ENCODE data around the gene TSPAN7. TPM values are rescaled to one million over a fixed set of nuclear protein-coding genes. Genes with fewer than 3 reads are reported as not detected.
A peak's percentile ranks its signal among the peaks of the same experiment; 100 is the strongest.

The TSPAN7 gene
- polyA plus RNA-seq, 2 of the 4 experiments (the other 2 are of a cell fraction), result 2.5 to 6.1 TPM

DNA sequence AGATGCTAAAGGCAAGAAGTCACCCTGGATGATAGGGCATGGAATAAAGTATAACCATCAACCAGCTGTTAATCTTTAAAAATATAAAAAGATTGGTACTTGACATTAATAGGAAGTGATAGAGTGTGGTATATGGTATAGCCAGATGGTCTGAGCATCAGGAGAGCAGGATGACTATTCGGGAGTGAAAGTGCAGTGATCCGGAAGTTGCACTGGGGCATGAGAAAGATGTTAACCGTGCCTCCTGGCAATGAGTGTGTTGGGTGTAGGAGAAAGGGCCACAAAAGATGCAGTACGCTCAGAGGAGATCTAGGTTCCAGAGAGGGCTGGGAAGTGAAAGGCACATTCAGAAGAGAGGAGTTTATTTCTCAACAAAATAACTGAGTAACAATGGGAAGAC, 65.0 kb downstream of the TSPAN7 start:
- POLR2A ChIA-PET, result no interaction called here
- WGBS (ENCODE audit: missing lambda C conversion rate), result 55% methylated on average over 4 of the region's 4 CpGs

DNA sequence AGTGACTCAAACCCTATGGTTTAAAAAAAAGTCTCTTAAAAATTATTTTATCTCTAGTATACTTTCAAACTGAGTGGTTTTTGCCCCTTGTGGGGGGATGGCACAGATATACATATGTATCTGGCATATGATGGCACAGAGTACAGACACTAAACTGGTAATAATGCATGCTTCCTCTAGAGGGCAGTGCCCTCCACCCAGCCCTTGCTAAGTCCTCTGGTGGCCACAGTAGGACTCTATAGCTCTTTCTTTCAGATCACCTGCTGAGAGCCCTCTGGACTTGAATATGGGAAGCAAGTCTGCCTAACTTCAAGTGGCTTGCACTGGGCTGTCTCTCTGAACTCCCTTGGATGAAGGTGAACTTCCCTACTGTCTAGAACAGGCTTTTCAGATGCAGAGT, 66.3 kb downstream of the TSPAN7 start:
- ChIA-PET CTCF (interaction anchor here (1.2 kb wide), 1 partner anchor 18 kb away, joined by 3 read pairs; no protein-coding TSS in a partner anchor), POLR2A (no interaction called here)
- FAIRE-seq (no peak), DNase-seq (ENCODE audit: low read depth in 1 of 2, low spot score in 1 of 2) (peak in 1 of 2 experiments; percentile 59), ATAC-seq (peak; percentile 93 to 98)
- Histone ChIP-seq H3K27ac (no peak overlapping the region), H3K4me2 (no peak overlapping the region), H3K9me3 (no peaks in the 10 kb centered on the region), H3K4me3 (no peak overlapping the region), H3K4me1 (no peaks in the 10 kb centered on the region)
- TF ChIP-seq CTCF (IDR thresholded peaks at IDR 0.05), result peak; percentile 35
- no peak for TF ChIP-seq SMC3 (IDR thresholded peaks at IDR 0.05)
- peak in 1 of 2 experiments; percentile 46; a peak in 2 of 5 replicates for TF ChIP-seq RAD21 (conservative IDR thresholded peaks at IDR 0.05 in 1 of 2, IDR thresholded peaks at IDR 0.05 in 1 of 2)

More for the DNA sequence above, 65.0 kb downstream of the TSPAN7 start:
- Histone ChIP-seq H3K9me3 (no peaks in the 10 kb centered on the region), H3K4me3 (no peak overlapping the region), H3K27ac (no peak overlapping the region), H3K4me2 (no peak overlapping the region), H3K4me1 (no peaks in the 10 kb centered on the region)
- no peak for FAIRE-seq
- TF ChIP-seq CHD2 (IDR thresholded peaks at IDR 0.05; ENCODE audit: low read length, partially characterized antibody) (no peak), RAD21 (conservative IDR thresholded peaks at IDR 0.05 in 1 of 2, IDR thresholded peaks at IDR 0.05 in 1 of 2) (no peak), CBX8 (IDR thresholded peaks at IDR 0.05) (no peak), MAFK (IDR thresholded peaks at IDR 0.05; ENCODE audit: partially characterized antibody) (no peak), CBX2 (IDR thresholded peaks at IDR 0.05; ENCODE audit: borderline replicate concordance, low read depth) (no peak), ZC3H11A (IDR thresholded peaks at IDR 0.05) (no peak), EHF (CRISPR knock-in tag; IDR thresholded peaks at IDR 0.05) (no peak)
- TF ChIP-seq, protein P1, sequence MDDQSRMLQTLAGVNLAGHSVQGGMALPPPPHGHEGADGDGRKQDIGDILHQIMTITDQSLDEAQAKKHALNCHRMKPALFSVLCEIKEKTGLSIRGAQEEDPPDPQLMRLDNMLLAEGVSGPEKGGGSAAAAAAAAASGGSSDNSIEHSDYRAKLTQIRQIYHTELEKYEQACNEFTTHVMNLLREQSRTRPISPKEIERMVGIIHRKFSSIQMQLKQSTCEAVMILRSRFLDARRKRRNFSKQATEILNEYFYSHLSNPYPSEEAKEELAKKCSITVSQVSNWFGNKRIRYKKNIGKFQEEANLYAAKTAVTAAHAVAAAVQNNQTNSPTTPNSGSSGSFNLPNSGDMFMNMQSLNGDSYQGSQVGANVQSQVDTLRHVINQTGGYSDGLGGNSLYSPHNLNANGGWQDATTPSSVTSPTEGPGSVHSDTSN (IDR thresholded peaks at IDR 0.05), result no peak
- no peak for DNase-seq (ENCODE audit: low read depth in 1 of 2, low spot score in 1 of 2)
- CTCF ChIA-PET, result no interaction called here
- no peak for ATAC-seq

DNA sequence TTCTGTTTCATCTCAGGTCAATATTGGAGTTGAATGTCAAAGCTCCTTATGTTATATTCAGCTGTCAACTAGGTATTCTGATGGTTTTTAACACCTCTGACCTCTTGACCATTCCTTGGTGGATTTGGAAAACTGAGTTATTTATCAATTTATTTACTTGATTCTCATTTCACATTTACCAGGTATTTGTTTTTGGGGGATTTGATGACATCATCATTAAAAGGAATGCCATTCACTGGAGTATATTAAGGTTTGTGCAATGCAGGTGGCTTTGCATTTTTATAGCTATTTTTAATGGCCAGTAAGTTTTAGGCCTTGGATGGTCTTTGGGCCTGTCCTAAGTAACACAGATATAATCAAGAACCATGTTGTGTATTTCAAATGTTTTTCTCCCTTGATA, 67.2 kb downstream of the TSPAN7 start:
- ChIA-PET POLR2A (no interaction called here), CTCF (interaction anchor here (1.2 kb wide), 1 partner anchor 17 kb away, joined by 3 read pairs; no protein-coding TSS in a partner anchor)
- DNase-seq (ENCODE audit: low read depth in 1 of 2, low spot score in 1 of 2), result no peak
- no peak overlapping the region for H3K4me3 ChIP-seq
- no peak for FAIRE-seq
- no peak overlapping the region for H3K27ac ChIP-seq
- H3K4me2 ChIP-seq, result no peak overlapping the region
- no peaks in the 10 kb centered on the region for H3K4me1 ChIP-seq
- no peaks in the 10 kb centered on the region for H3K9me3 ChIP-seq
- ATAC-seq, result no peak
- TF ChIP-seq HOXB5 (CRISPR knock-in tag; IDR thresholded peaks at IDR 0.05), result no peak
- no peak for TF ChIP-seq KDM5A (IDR thresholded peaks at IDR 0.05)
- TF ChIP-seq ESRRA (IDR thresholded peaks at IDR 0.05; ENCODE audit: borderline replicate concordance, low read length), result no peak
- TF ChIP-seq NR3C1 (IDR thresholded peaks at IDR 0.05), result no peak
- no peak for TF ChIP-seq EHMT2 (IDR thresholded peaks at IDR 0.05; ENCODE audit: low read depth)
- TF ChIP-seq USF2 (IDR thresholded peaks at IDR 0.05), result no peak
- TF ChIP-seq EP300 (IDR thresholded peaks at IDR 0.05), result no peak
- no peak for TF ChIP-seq NFE2L2 (conservative IDR thresholded peaks at IDR 0.05; ENCODE audit: low read length)
- TF ChIP-seq MAFK (IDR thresholded peaks at IDR 0.05; ENCODE audit: partially characterized antibody), result no peak
- no peak for TF ChIP-seq RNF2 (IDR thresholded peaks at IDR 0.05; ENCODE audit: borderline replicate concordance, low read depth)
- TF ChIP-seq HEYL (CRISPR knock-in tag; IDR thresholded peaks at IDR 0.05), result no peak
- TF ChIP-seq, protein P2, sequence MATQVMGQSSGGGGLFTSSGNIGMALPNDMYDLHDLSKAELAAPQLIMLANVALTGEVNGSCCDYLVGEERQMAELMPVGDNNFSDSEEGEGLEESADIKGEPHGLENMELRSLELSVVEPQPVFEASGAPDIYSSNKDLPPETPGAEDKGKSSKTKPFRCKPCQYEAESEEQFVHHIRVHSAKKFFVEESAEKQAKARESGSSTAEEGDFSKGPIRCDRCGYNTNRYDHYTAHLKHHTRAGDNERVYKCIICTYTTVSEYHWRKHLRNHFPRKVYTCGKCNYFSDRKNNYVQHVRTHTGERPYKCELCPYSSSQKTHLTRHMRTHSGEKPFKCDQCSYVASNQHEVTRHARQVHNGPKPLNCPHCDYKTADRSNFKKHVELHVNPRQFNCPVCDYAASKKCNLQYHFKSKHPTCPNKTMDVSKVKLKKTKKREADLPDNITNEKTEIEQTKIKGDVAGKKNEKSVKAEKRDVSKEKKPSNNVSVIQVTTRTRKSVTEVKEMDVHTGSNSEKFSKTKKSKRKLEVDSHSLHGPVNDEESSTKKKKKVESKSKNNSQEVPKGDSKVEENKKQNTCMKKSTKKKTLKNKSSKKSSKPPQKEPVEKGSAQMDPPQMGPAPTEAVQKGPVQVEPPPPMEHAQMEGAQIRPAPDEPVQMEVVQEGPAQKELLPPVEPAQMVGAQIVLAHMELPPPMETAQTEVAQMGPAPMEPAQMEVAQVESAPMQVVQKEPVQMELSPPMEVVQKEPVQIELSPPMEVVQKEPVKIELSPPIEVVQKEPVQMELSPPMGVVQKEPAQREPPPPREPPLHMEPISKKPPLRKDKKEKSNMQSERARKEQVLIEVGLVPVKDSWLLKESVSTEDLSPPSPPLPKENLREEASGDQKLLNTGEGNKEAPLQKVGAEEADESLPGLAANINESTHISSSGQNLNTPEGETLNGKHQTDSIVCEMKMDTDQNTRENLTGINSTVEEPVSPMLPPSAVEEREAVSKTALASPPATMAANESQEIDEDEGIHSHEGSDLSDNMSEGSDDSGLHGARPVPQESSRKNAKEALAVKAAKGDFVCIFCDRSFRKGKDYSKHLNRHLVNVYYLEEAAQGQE (IDR thresholded peaks at IDR 0.05), result no peak
- no peak for TF ChIP-seq TFCP2L1 (CRISPR knock-in tag; IDR thresholded peaks at IDR 0.05)
- no peak for TF ChIP-seq MAZ (IDR thresholded peaks at IDR 0.05; ENCODE audit: borderline replicate concordance, low read depth, low read length)
- no peak for TF ChIP-seq FOSB (CRISPR knock-in tag; IDR thresholded peaks at IDR 0.05)
- no peak for TF ChIP-seq FOXS1 (CRISPR knock-in tag; IDR thresholded peaks at IDR 0.05)
- TF ChIP-seq, protein P1 (IDR thresholded peaks at IDR 0.05), result no peak
- no peak for TF ChIP-seq RARB (CRISPR knock-in tag; IDR thresholded peaks at IDR 0.05)

Measured in A549 (cell line).